Loucy (cell line): ENCODE measurements around the gene FOSL1.

ENCODE experiments used
- H2AFZ ChIP-seq: fragments of 200-600 bp; sonication (generic); 2 replicates; pipeline ENCODE4 v1.6.0; 2016; ENCODE audit warnings: antibody characterized with exemption, mild to moderate bottlenecking, low read length, moderate library complexity
- H3F3A ChIP-seq: fragments of 200-600 bp; 2 replicates; pipeline ENCODE4 v1.6.0; 2016; ENCODE audit warnings: antibody characterized with exemption, low read depth, mild to moderate bottlenecking
- H3K27me3 ChIP-seq: fragments of 200-600 bp; sonication (generic); 2 replicates; pipeline ENCODE4 v1.6.1; 2014; ENCODE audit warnings: low read length, mild to moderate bottlenecking; ENCODE audit not compliant: insufficient read depth, poor library complexity, severe bottlenecking
- H3K36me3 ChIP-seq: fragments of 200-600 bp; sonication (generic); 2 replicates; pipeline ENCODE4 v1.6.1; 2016; ENCODE audit warnings: low read length; ENCODE audit not compliant: insufficient read depth
- H3K4me1 ChIP-seq: fragments of 200-600 bp; sonication (generic); 2 replicates; pipeline ENCODE4 v1.5.1; 2014; ENCODE audit warnings: low read length, mild to moderate bottlenecking; ENCODE audit not compliant: insufficient read depth, poor library complexity, severe bottlenecking
- H3K4me2 ChIP-seq: fragments of 200-600 bp; sonication (generic); 2 replicates; pipeline ENCODE4 v1.6.0; 2014; ENCODE audit warnings: antibody characterized with exemption, low read length, low read depth, mild to moderate bottlenecking; ENCODE audit not compliant: poor library complexity, severe bottlenecking
- H3K4me3 ChIP-seq: fragments of 200-600 bp; sonication (generic); 2 replicates; pipeline ENCODE4 v1.5.1; 2014; ENCODE audit warnings: low read length, mild to moderate bottlenecking, mixed read lengths; ENCODE audit not compliant: poor library complexity, severe bottlenecking
- H3K79me2 ChIP-seq: fragments of 200-600 bp; sonication (generic); 2 replicates; pipeline ENCODE4 v1.6.1; 2014; ENCODE audit warnings: low read length; ENCODE audit not compliant: insufficient read depth
- H3K9ac ChIP-seq: fragments of 200-600 bp; sonication (generic); 2 replicates; pipeline ENCODE4 v1.6.0; 2014; ENCODE audit warnings: mild to moderate bottlenecking, low read depth, low read length, moderate library complexity; ENCODE audit not compliant: poor library complexity, severe bottlenecking
- H3K9me2 ChIP-seq: fragments of 200-600 bp; sonication (generic); replicated peaks from 2 replicates; pipeline ENCODE4 v1.6.1; 2016; ENCODE audit warnings: low read depth, low read length, mixed read lengths
- H3K9me3 ChIP-seq: fragments of 200-600 bp; sonication (generic); 2 replicates; pipeline ENCODE4 v1.6.1; 2014; ENCODE audit warnings: mild to moderate bottlenecking, antibody characterized with exemption, low read length, low read depth; ENCODE audit not compliant: insufficient read depth
- H4K20me1 ChIP-seq: fragments of 200-600 bp; sonication (generic); 2 replicates; pipeline ENCODE4 v1.6.0; 2014; ENCODE audit warnings: antibody characterized with exemption, low read length, mild to moderate bottlenecking; ENCODE audit not compliant: insufficient read depth, poor library complexity, severe bottlenecking
- CTCF ChIP-seq: fragments of 200-600 bp; sonication (generic); conservative IDR thresholded peaks from 2 replicates; pipeline ENCODE4 v1.5.1; 2014; ENCODE audit warnings: mild to moderate bottlenecking, antibody characterized with exemption, low read length
- EZH2phosphoT487 ChIP-seq: fragments of 200-600 bp; IDR thresholded peaks from 2 replicates; pipeline ENCODE4 v1.6.1; 2018; ENCODE audit warnings: antibody characterized with exemption, mild to moderate bottlenecking, moderate library complexity, borderline replicate concordance

FOSL1 gene

GRCh38 chr11:65879617-65880016 is 20.6 kb downstream of the FOSL1 start, which contains the start of gene CTSW:
Gene CTSW, plus strand, starts transcription at chr11:65879837. Its CDS starts 18 bp downstream, at chr11:65879855.
- Histone ChIP-seq H3K9me2 (no peaks in the 10 kb centered on the region), H2AFZ (no peak within 1 kb of the TSS), H3K4me1 (peaks cover 37% of the 10 kb centered on the region), H3K4me3 (peak within 1 kb of the TSS; percentile 63), H3K4me2 (peak within 1 kb of the TSS; percentile 79), H3F3A (no peaks in the 10 kb centered on the region), H4K20me1 (peaks cover 6% of the 10 kb centered on the region), H3K27me3 (no peaks in the 10 kb centered on the region), H3K79me2 (peaks cover 6% of the 10 kb centered on the region; the same call in 1 of the 2 replicates), H3K9me3 (no peaks in the 10 kb centered on the region), H3K9ac (peak within 1 kb of the TSS; percentile 65), H3K36me3 (peaks cover 11% of the 10 kb centered on the region; the same call in 1 of the 2 replicates)
- TF ChIP-seq CTCF (no peak), EZH2phosphoT487 (no peak)

GRCh38 chr11:65873318-65874156 is 26.7 kb downstream of the FOSL1 start:
- H3K9me3 ChIP-seq: no peaks in the 10 kb centered on the region
- H3K9ac ChIP-seq: peak overlapping the region; percentile 73
- no peaks in the 10 kb centered on the region for H3K27me3 ChIP-seq
- no peaks in the 10 kb centered on the region for H3K79me2 ChIP-seq
- H4K20me1 ChIP-seq: no peaks in the 10 kb centered on the region
- no peaks in the 10 kb centered on the region for H3K36me3 ChIP-seq
- H3K4me1 ChIP-seq: peaks cover 34% of the 10 kb centered on the region
- H3K9me2 ChIP-seq: no peaks in the 10 kb centered on the region
- no peak for TF ChIP-seq EZH2phosphoT487
- TF ChIP-seq CTCF: no peak
- H3F3A ChIP-seq: no peaks in the 10 kb centered on the region
- H3K4me2 ChIP-seq: peak overlapping the region; percentile 85
- H2AFZ ChIP-seq: peak overlapping the region; percentile 93
- H3K4me3 ChIP-seq: peak overlapping the region; percentile 75

- H3K79me2 ChIP-seq: no peaks in the 10 kb centered on the region
- H3K9ac ChIP-seq: peak within 1 kb of the TSS; percentile 73
- no peaks in the 10 kb centered on the region for H3K36me3 ChIP-seq
- H3K4me3 ChIP-seq: peak within 1 kb of the TSS; percentile 75
- no peaks in the 10 kb centered on the region for H3K9me2 ChIP-seq
- H4K20me1 ChIP-seq: no peaks in the 10 kb centered on the region
- peak within 1 kb of the TSS; percentile 85 for H3K4me2 ChIP-seq
- H3K9me3 ChIP-seq: no peaks in the 10 kb centered on the region
- peak within 1 kb of the TSS; percentile 93 for H2AFZ ChIP-seq
- TF ChIP-seq EZH2phosphoT487 (no peak), CTCF (no peak)
- no peaks in the 10 kb centered on the region for H3F3A ChIP-seq
- peaks cover 34% of the 10 kb centered on the region for H3K4me1 ChIP-seq
- no peaks in the 10 kb centered on the region for H3K27me3 ChIP-seq
Measured at GRCh38 chr11:65872586-65873317, 27.4 kb downstream of the FOSL1 start, which contains the start of gene EFEMP2. Gene EFEMP2, minus strand, starts transcription at chr11:65872800. Its CDS starts 446 bp downstream, at chr11:65872354.
